Spleen (tissue), 7 donors: ENCODE results near the gene PZP.

Source experiments
- CTCF ChIP-seq, 11 experiments: fragments of 200-600 bp in 7 of 11; fragments of 450-650 bp in 4 of 11; sonication (generic) in 4 of 11; IDR thresholded peaks in 8 of 11; conservative IDR thresholded peaks in 3 of 11; 1 replicate in 7 of 11; 2 replicates in 4 of 11; pipeline versions ENCODE4 v1.4.0 to v1.8.0; 2016 to 2021; ENCODE audit warnings: antibody characterized with exemption in 11 of 11, inconsistent platforms in 4 of 11, mild to moderate bottlenecking in 1 of 11
- POLR2A ChIP-seq, 3 donors: fragments of 450-650 bp; IDR thresholded peaks; one replicate each; pipeline ENCODE4 v1.5.1; 2017; ENCODE audit warnings: antibody characterized with exemption in 3 of 3, mild to moderate bottlenecking in 1 of 3
- donor health status: DM: no; HTN: no; CAD: no; lungs with moderate emphysema.
- donor health status: DM: no; HTN: no; CAD: no.
- donor health status: DM: no; HTN: no; CAD: no.

DNA sequence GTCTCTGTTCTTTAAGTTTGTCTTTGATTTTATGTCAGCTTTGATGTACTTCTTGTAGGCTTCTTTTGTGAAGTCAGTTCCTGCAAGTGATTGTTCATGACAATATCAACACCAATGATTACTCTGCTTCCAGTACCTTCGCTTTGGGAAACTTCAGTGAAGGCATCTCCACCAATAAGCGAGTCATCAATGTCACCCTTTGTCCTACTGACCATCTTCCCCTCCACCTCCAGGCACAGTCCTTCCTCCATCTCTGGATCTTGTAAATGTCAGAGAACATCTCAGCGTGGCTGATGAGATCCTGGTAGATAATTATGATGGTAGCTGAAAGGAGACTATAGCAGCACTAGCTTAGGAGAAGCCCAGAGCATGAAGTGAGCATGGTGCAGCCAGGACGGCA is 52.1 kb downstream of the PZP start:
- TF ChIP-seq POLR2A (IDR thresholded peaks at IDR 0.05): no peak
- TF ChIP-seq CTCF (IDR thresholded peaks at IDR 0.05 in 8 of 11, conservative IDR thresholded peaks at IDR 0.05 in 3 of 11): no peak
